Common myeloid progenitor, CD34-positive (primary cell): ENCODE results near the gene SIT1.
"Not testable (repeated sequence)": the region's sequence is repeated elsewhere in the genome, so short reads cannot be mapped to it uniquely, and the experiment has no call there.

Source experiments
- CTCF ChIA-PET: fragments of 350-600 bp; sonication (Branson Sonifier 250); formaldehyde crosslinking; loops from one replicate; lab custom pipeline; 2021; ENCODE audit warnings: antibody characterized with exemption; lab: Charles Lee
- POLR2A ChIA-PET: fragments of 350-600 bp; sonication (Branson Sonifier 250); formaldehyde crosslinking; loops from one replicate; lab custom pipeline; 2021; ENCODE audit warnings: antibody characterized with exemption; lab: Charles Lee
- DNase-seq, 3 donors: peaks; one replicate each; pipeline versions ENCODE4 v3.0.0 to v3.0.0-alpha.2; 2013
- H3K27ac ChIP-seq, 2 experiments: 1 replicate in 1 of 2; 2 replicates in 1 of 2; pipeline ENCODE4 v1.7.0; 2013; ENCODE audit warnings: inconsistent platforms in 2 of 2, low read length in 2 of 2, mild to moderate bottlenecking in 2 of 2, low read depth in 1 of 2, moderate library complexity in 1 of 2; ENCODE audit not compliant: severe bottlenecking in 2 of 2, insufficient read depth in 1 of 2, poor library complexity in 1 of 2
- H3K27me3 ChIP-seq, 5 experiments: replicated peaks in 2 of 5; 1 replicate in 3 of 5; 2 replicates in 2 of 5; pipeline versions ENCODE4 v1.6.1 to v1.7.0; 2013; ENCODE audit warnings: low read length in 4 of 5, mild to moderate bottlenecking in 2 of 5, moderate library complexity in 2 of 5, inconsistent platforms in 1 of 5; ENCODE audit not compliant: insufficient read depth in 5 of 5, control insufficient read depth in 4 of 5
- H3K36me3 ChIP-seq, 4 experiments: 1 replicate in 2 of 4; 2 replicates in 2 of 4; pipeline versions ENCODE4 v1.6.1 to v1.7.0; 2013; ENCODE audit warnings: low read length in 3 of 4, control low read depth in 1 of 4, mild to moderate bottlenecking in 1 of 4; ENCODE audit not compliant: control insufficient read depth in 4 of 4, insufficient read depth in 4 of 4
- H3K4me1 ChIP-seq, 4 experiments: 1 replicate in 3 of 4; 2 replicates in 1 of 4; pipeline versions ENCODE4 v1.6.1 to v1.7.1; 2013; ENCODE audit warnings: low read length in 3 of 4, mild to moderate bottlenecking in 3 of 4, control low read depth in 1 of 4, inconsistent platforms in 1 of 4, moderate library complexity in 1 of 4; ENCODE audit not compliant: control insufficient read depth in 4 of 4, insufficient read depth in 4 of 4; ENCODE audit errors: control extremely low read depth in 1 of 4
- H3K4me3 ChIP-seq, 7 experiments: 1 replicate in 4 of 7; 2 replicates in 3 of 7; pipeline versions ENCODE4 v1.5.1 to v1.7.0; 2013; ENCODE audit warnings: mild to moderate bottlenecking in 7 of 7, low read length in 6 of 7, moderate library complexity in 6 of 7, inconsistent platforms in 2 of 7, low read depth in 2 of 7, control low read depth in 1 of 7; ENCODE audit not compliant: insufficient read depth in 4 of 7, control insufficient read depth in 1 of 7; ENCODE audit errors: extremely low read depth in 1 of 7
- H3K9me3 ChIP-seq, 5 experiments: 1 replicate in 4 of 5; 2 replicates in 1 of 5; pipeline versions ENCODE4 v1.6.1 to v1.7.1; 2013; ENCODE audit warnings: low read length in 4 of 5, mild to moderate bottlenecking in 2 of 5, inconsistent platforms in 1 of 5, low read depth in 1 of 5, moderate library complexity in 1 of 5; ENCODE audit not compliant: control insufficient read depth in 4 of 5, insufficient read depth in 2 of 5; ENCODE audit errors: control extremely low read depth in 1 of 5
- WGBS: methylation state at CpG from one replicate; pipeline ENCODE4 v1.1.5; 2013; ENCODE audit not compliant: insufficient coverage; 5-methylcytosine and 5-hydroxymethylcytosine counted together

Gene SIT1

GRCh38 chr9:35639631-35640030 is 11.1 kb downstream of the SIT1 start:
- Histone ChIP-seq H3K36me3 (no peaks in the 10 kb centered on the region), H3K27ac (no peak overlapping the region), H3K9me3 (peaks cover 0 to 2% (median 0%) of the 10 kb centered on the region in 5 experiments), H3K4me3 (no peak overlapping the region), H3K27me3 (no peaks in the 10 kb centered on the region), H3K4me1 (peaks cover 6 to 57% (median 31%) of the 10 kb centered on the region in 4 experiments)
- DNase-seq: no peak
- WGBS: no CpG with 5 or more reads among the region's 1 CpG
- ChIA-PET POLR2A (no interaction called here), CTCF (interaction anchor here (2.1 kb wide), 1 partner anchor 29 kb away, joined by 8 read pairs; no protein-coding TSS in a partner anchor)

DNA sequence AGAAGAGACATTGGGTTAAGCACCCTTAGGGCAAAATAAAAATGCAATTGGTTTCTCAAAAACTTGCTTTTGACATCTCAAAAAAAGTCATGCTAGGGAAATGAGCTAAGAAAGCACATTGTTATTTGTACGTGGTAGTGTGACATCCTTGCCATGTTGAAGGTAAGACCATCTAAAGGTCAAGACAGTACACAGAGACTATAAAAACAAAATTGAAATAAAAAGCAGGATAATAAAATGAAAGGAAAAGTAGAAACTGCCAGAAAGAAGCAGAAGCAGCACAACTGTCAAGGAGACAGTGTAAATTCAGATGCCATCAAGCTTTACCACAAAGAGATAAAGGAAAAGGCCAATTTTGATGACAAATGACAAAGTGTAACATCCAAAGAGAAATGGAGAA is 11.5 kb downstream of the SIT1 start:
- WGBS: no CpG with 5 or more reads among the region's 1 CpG
- H3K27me3 ChIP-seq, POLR2A ChIA-PET, DNase-seq, H3K36me3 ChIP-seq, H3K9me3 ChIP-seq, H3K27ac ChIP-seq: not testable (repeated sequence)
- CTCF ChIA-PET: interaction anchor here (2.1 kb wide), 1 partner anchor 29 kb away, joined by 8 read pairs; no protein-coding TSS in a partner anchor
- H3K4me3 ChIP-seq: peak overlapping the region in 1 of 7 experiments; percentile 40
- H3K4me1 ChIP-seq: peaks cover 6 to 54% (median 31%) of the 10 kb centered on the region in 4 experiments

- Histone ChIP-seq H3K4me1 (peaks cover 6 to 54% (median 31%) of the 10 kb centered on the region in 4 experiments), H3K4me3 (peak overlapping the region in 1 of 7 experiments; percentile 25)
- POLR2A ChIA-PET: interaction anchor here (0.7 kb wide), 1 partner anchor 25 kb away, joined by 4 read pairs; no protein-coding TSS in a partner anchor
- H3K27ac ChIP-seq, H3K9me3 ChIP-seq, H3K36me3 ChIP-seq, H3K27me3 ChIP-seq: not testable (repeated sequence)
- 0% methylated on average over 1 of the region's 8 CpGs for WGBS
- CTCF ChIA-PET: interaction anchor here (1.1 to 2.1 kb wide), 4 partner anchors 13 to 28 kb away, joined by 3 to 8 read pairs (median 4); partner anchors contain the start of gene ARHGEF39
- peak in 2 of 3 donors; percentile 37 to 54 for DNase-seq
These were observed 12.0 kb downstream of the SIT1 start for GRCh38 chr9:35638751-35639150.

DNA sequence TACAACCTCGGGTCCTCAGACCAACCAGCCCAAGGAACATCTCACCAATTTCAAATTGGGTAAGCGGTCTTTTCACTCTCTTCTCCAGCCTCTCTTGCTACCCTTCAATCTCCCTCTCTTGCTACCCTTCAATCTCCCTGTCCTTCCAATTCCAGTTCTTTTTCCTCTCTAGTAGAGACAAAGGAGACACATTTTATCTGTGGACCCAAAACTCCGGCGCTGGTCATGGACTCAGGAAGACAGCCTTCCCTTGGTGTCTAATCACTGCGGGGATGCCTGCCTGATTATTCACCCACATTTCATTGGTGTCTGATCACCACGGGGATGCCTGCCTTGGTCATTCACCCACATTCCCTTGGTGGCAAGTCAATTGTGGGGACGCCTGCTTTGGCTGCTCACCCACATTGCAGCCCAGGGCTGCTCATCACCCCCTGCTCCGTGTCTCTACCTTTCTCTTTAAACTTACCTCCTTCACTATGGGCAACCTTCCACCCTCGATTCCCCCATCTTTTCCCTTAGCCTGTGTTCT is 13.2 kb downstream of the SIT1 start:
- H3K27ac ChIP-seq, H3K27me3 ChIP-seq, H3K4me3 ChIP-seq, H3K36me3 ChIP-seq, POLR2A ChIA-PET, DNase-seq, H3K9me3 ChIP-seq: not testable (repeated sequence)
- peaks cover 6 to 54% (median 31%) of the 10 kb centered on the region in 4 experiments for H3K4me1 ChIP-seq
- CTCF ChIA-PET: interaction anchor here (1.1 to 1.3 kb wide), 3 partner anchors 12 to 27 kb away, joined by 3 to 5 read pairs (median 3); partner anchors contain the start of gene ARHGEF39
- WGBS: 100% methylated on average over 7 of the region's 9 CpGs

DNA sequence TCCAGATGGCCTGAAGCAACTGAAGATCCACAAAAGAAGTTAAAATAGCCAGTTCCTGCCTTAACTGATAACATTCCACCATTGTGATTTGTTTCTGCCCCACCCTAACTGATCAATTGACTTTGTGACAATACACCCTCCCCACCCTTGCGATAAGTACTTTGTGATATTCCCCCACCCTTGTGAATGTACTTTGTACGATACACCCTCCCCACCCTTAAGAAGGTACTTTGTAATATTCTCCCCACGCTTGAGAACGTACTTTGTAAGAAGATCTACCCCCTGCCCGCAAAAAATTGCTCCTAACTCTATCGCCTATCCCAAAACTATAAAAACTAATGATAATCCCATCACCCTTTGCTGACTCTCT is 13.9 kb downstream of the SIT1 start:
- H3K36me3 ChIP-seq: not testable (repeated sequence)

DNA sequence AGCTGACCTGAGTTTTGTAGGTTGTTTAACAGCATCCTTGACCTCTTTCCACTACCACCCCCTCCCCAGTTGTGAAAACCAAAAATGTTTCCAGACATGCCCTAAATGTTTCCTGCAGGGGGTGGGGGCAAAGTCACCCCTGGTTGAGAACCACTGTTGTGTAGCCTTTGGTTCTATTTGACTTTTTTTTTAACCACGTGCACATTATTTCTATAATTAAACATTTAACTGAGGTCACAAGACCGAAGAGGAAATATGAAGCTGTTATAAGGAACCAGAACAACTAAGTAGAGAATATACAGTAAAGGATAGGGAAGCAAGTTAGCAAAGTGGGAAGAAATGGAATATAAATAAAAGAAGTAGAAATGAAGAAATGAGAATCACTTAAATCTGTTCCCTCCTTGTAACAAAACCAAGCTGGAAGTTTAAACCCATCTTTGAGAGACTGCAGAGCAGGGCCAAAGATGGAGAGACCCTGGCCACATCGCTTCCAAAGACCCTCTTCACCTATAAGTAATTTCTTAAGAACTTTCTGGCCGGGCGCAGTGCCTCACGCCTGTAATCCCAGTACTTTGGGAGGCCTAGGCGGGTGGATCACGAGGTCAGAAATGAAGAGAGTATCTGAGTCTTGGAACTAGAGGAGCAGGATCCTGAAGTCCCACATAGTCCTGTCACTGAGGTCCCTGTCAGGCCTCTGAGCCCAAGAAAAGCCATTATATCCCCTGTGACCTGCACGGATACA is 14.4 kb downstream of the SIT1 start:
- peak in 1 of 3 donors; percentile 40 for DNase-seq
- 98% methylated on average over 5 of the region's 9 CpGs for WGBS
- POLR2A ChIA-PET: no interaction called here
- no peaks in the 10 kb centered on the region for H3K27me3 ChIP-seq
- peaks cover 6 to 49% (median 30%) of the 10 kb centered on the region in 4 experiments for H3K4me1 ChIP-seq
- H3K36me3 ChIP-seq: no peaks in the 10 kb centered on the region
- H3K27ac ChIP-seq: no peak overlapping the region
- peaks cover 0 to 2% (median 0%) of the 10 kb centered on the region in 5 experiments for H3K9me3 ChIP-seq
- H3K4me3 ChIP-seq: peak overlapping the region in 1 of 7 experiments; percentile 3
- CTCF ChIA-PET: interaction anchor here (1.0 to 1.9 kb wide), 5 partner anchors 11 to 56 kb away, joined by 3 to 7 read pairs (median 3); no protein-coding TSS in a partner anchor

More for the DNA sequence above, 13.9 kb downstream of the SIT1 start:
- H3K4me3 ChIP-seq, H3K9me3 ChIP-seq, H3K27me3 ChIP-seq, H3K27ac ChIP-seq, DNase-seq, POLR2A ChIA-PET: not testable (repeated sequence)
- peaks cover 6 to 54% (median 31%) of the 10 kb centered on the region in 4 experiments for H3K4me1 ChIP-seq
- WGBS: 100% methylated on average over 5 of the region's 6 CpGs
- CTCF ChIA-PET: interaction anchor here (1.0 to 1.9 kb wide), 4 partner anchors 10 to 55 kb away, joined by 3 to 7 read pairs (median 3); no protein-coding TSS in a partner anchor
